ENCODE measurements around the gene C1orf35. TPM values are rescaled to one million over a fixed set of nuclear protein-coding genes. Genes with fewer than 3 reads are reported as not detected.

C1orf35 gene
- polyA plus RNA-seq, 3 donors, result 6.9 to 34.2 (median 10.6) TPM

DNA sequence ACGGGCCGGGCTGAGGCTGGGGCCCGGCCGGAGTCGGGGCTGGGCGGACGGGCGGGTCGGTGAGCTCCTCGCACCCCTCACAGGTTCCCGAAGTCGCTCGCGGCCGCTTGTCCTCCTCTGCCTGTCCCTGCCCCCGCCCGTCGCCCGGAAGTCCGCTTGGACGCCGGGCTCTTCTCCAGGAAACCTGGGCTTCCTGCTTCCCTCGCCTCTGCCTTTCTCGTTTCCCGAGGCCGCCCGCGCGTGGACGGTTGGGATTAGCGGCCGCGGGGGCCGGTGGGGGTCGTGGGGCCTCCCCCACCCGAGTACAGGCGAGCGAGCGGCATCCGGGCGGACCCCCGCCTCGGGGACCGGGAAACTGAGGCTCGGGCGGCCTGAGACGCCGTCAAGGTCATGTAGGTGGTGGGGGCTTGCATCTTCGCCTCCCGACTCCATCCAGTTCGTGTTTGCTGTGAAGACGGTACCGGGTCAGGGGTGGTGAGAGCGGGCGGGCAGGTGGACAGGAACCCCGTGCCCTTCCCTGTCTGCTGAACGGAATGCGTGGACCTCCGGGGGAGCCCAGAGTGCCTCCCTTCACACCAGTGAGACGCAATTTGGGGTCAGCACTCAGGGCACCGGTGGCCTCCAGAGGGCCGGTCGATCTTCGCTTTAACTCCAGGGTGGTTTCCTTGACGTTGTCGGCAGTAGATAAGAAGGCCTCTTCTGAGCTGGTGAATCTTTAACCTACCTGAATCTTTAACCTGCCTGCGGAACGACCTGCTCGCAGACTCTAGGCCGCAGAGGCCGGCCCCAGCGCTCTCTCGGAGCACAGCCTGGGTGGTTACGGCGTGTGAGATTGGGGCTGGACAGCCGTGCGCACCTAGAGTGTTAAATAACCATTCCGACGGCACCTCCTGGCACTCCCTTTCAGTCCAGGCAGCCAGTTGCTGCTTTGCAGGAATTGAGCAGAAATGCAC is 19.9 kb downstream of the C1orf35 start:
- TF ChIP-seq, protein P1, sequence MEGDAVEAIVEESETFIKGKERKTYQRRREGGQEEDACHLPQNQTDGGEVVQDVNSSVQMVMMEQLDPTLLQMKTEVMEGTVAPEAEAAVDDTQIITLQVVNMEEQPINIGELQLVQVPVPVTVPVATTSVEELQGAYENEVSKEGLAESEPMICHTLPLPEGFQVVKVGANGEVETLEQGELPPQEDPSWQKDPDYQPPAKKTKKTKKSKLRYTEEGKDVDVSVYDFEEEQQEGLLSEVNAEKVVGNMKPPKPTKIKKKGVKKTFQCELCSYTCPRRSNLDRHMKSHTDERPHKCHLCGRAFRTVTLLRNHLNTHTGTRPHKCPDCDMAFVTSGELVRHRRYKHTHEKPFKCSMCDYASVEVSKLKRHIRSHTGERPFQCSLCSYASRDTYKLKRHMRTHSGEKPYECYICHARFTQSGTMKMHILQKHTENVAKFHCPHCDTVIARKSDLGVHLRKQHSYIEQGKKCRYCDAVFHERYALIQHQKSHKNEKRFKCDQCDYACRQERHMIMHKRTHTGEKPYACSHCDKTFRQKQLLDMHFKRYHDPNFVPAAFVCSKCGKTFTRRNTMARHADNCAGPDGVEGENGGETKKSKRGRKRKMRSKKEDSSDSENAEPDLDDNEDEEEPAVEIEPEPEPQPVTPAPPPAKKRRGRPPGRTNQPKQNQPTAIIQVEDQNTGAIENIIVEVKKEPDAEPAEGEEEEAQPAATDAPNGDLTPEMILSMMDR (IDR thresholded peaks at IDR 0.05), result no peak
- peaks cover 17 to 21% of the 10 kb centered on the region in 2 donors for H3K36me3 Mint-ChIP-seq
- Histone ChIP-seq H3K4me1 (ENCODE audit: control insufficient read depth in 1 of 2, insufficient read depth in 2 of 2, low read length in 2 of 2) (peaks cover 56 to 58% of the 10 kb centered on the region in 2 donors), H2AFZ (ENCODE audit: insufficient read depth, low read depth, low read length, poor library complexity, severe bottlenecking) (no peak overlapping the region), H3K9me3 (replicated peaks in 1 of 2; ENCODE audit: control insufficient read depth in 1 of 2, insufficient read depth in 1 of 2, low read length in 2 of 2) (no peaks in the 10 kb centered on the region), H3K4me3 (replicated peaks in 1 of 3; ENCODE audit: low read depth in 2 of 3, low read length in 3 of 3) (peak overlapping the region; percentile 69 to 93 (median 90)), H3K27ac (ENCODE audit: low read depth in 1 of 2, low read length in 2 of 2) (peak overlapping the region; percentile 94 to 96), H3K27me3 (ENCODE audit: control insufficient read depth in 2 of 2, insufficient read depth in 2 of 2, low read length in 2 of 2) (no peaks in the 10 kb centered on the region), H3K79me2 (ENCODE audit: insufficient read depth, low read length) (peaks cover 89% of the 10 kb centered on the region), H4K20me1 (ENCODE audit: insufficient read depth, low read length) (peaks cover 62% of the 10 kb centered on the region), H3K9ac (ENCODE audit: insufficient read depth, low read length, poor library complexity, severe bottlenecking) (peak overlapping the region; percentile 100), H3K4me2 (replicated peaks; ENCODE audit: extremely low read depth, low read length, poor library complexity, severe bottlenecking) (peak overlapping the region; percentile 86), H3K36me3 (replicated peaks in 1 of 2; ENCODE audit: control insufficient read depth in 1 of 2, insufficient read depth in 2 of 2, low read length in 2 of 2) (no peaks in the 10 kb centered on the region)
- peaks cover 56% of the 10 kb centered on the region for H3K4me1 Mint-ChIP-seq
- H3K27ac Mint-ChIP-seq, result peak overlapping the region; percentile 96 to 99 (median 98)
- WGBS (ENCODE audit: insufficient coverage), result under 1% methylated on average over 73 of the region's 79 CpGs
- DNase-seq, result peak in 1 of 3 donors; percentile 46
- intact Hi-C loops (cut with micrococcal nuclease), result loop anchor here in 1 of 2 donors (2.0 kb wide), 1 partner anchor 26 kb away; the partner anchor contains the start of gene MRPL55
- peak overlapping the region; percentile 96 to 97 for H3K4me3 Mint-ChIP-seq
- H3K27me3 Mint-ChIP-seq (ENCODE audit: low read depth in 3 of 3), result peaks cover 0 to 3% (median 0%) of the 10 kb centered on the region in 3 donors
- H3K9me3 Mint-ChIP-seq, result peaks cover 0 to 2% (median 0%) of the 10 kb centered on the region in 7 donors

DNA sequence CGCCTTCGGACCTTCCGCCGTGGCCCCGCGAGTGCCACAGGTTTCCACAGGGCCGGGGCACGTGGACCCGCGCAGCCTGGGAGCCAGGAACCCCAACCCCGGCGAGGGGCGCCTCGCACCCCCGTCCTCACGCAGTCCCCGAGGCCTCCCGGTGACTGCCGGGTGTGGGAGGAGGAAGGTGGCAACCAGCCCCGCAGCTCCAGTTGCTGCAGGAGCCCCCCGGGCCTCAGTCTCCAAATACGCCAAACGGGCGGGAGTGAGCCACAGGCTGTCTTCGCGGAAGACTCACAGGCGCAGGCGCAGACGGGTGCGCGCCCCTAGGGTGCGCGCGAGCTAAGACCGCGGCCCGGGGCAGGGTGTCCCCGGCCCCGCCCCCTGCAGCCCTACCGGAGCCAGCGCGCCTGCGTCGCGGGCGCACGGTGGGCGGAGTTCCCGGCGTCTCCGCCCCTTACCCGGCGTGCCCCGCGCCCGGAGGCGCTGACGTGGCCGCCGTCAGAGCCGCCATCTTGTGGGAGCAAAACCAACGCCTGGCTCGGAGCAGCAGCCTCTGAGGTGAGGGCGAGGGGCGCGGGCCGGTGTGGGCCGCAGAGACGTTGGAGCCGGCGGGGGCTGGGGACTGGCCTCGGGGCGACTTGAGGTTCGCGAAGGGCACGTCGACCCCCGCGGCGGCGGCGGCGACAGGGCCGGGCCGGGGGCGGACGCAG is 20.8 kb downstream of the C1orf35 start, which contains the start of gene ARF1:
ARF1 (plus strand) TSS at position 495 of the 704 bp plus-strand sequence. CDS start 14,407 bp downstream, outside the sequence.
- no peaks in the 10 kb centered on the region for H3K27me3 ChIP-seq (ENCODE audit: control insufficient read depth in 2 of 2, insufficient read depth in 2 of 2, low read length in 2 of 2)
- Mint-ChIP-seq H3K9me3 (peaks cover 0 to 2% (median 0%) of the 10 kb centered on the region in 7 donors), H3K36me3 (peaks cover 13 to 14% of the 10 kb centered on the region in 2 donors), H3K4me1 (peaks cover 50% of the 10 kb centered on the region), H3K27ac (peak within 1 kb of the TSS; percentile 96 to 99 (median 98)), H3K4me3 (peak within 1 kb of the TSS; percentile 96 to 97), H3K27me3 (ENCODE audit: low read depth in 3 of 3) (peaks cover 0 to 2% (median under 1%) of the 10 kb centered on the region in 3 donors)
- H3K9ac ChIP-seq (ENCODE audit: insufficient read depth, low read length, poor library complexity, severe bottlenecking), result peak within 1 kb of the TSS; percentile 100
- H3K79me2 ChIP-seq (ENCODE audit: insufficient read depth, low read length), result peaks cover 81% of the 10 kb centered on the region
- DNase-seq, result peak; percentile 91 to 94 (median 93)
- peak within 1 kb of the TSS; percentile 86 for H3K4me2 ChIP-seq (replicated peaks; ENCODE audit: extremely low read depth, low read length, poor library complexity, severe bottlenecking)
- peak within 1 kb of the TSS; percentile 93 for H2AFZ ChIP-seq (ENCODE audit: insufficient read depth, low read depth, low read length, poor library complexity, severe bottlenecking)
- peak within 1 kb of the TSS; percentile 94 to 96 for H3K27ac ChIP-seq (ENCODE audit: low read depth in 1 of 2, low read length in 2 of 2)
- peak within 1 kb of the TSS; percentile 89 to 93 (median 90) for H3K4me3 ChIP-seq (replicated peaks in 1 of 3; ENCODE audit: low read depth in 2 of 3, low read length in 3 of 3)
- intact Hi-C loops (cut with micrococcal nuclease), result loop anchor here in 1 of 2 donors (2.0 kb wide), 1 partner anchor 26 kb away; the partner anchor contains the start of gene MRPL55
- H3K9me3 ChIP-seq (replicated peaks in 1 of 2; ENCODE audit: control insufficient read depth in 1 of 2, insufficient read depth in 1 of 2, low read length in 2 of 2), result no peaks in the 10 kb centered on the region
- WGBS (ENCODE audit: insufficient coverage), result under 1% methylated on average over 87 of the region's 87 CpGs
- TF ChIP-seq, protein P1 (IDR thresholded peaks at IDR 0.05), result no peak
- H3K4me1 ChIP-seq (ENCODE audit: control insufficient read depth in 1 of 2, insufficient read depth in 2 of 2, low read length in 2 of 2), result peaks cover 48 to 50% of the 10 kb centered on the region in 2 donors
- H3K36me3 ChIP-seq (replicated peaks in 1 of 2; ENCODE audit: control insufficient read depth in 1 of 2, insufficient read depth in 2 of 2, low read length in 2 of 2), result no peaks in the 10 kb centered on the region
- peaks cover 58% of the 10 kb centered on the region for H4K20me1 ChIP-seq (ENCODE audit: insufficient read depth, low read length)

Measured in CD14-positive monocyte (primary cell).